GM21717 (cell line): Measurements from ENCODE around the gene DNAJB7.
A peak's percentile ranks its signal among the peaks of the same experiment; 100 is the strongest.
"Not testable (repeated sequence)": the region's sequence is repeated elsewhere in the genome, so short reads cannot be mapped to it uniquely, and the experiment has no call there.

Experiments
- ATAC-seq: cut with Tn5 transposase; IDR thresholded peaks from one replicate; pipeline ENCODE4 v1.9.1; 2021; ENCODE audit warnings: mild to moderate bottlenecking, moderate library complexity; ENCODE audit not compliant: unreplicated experiment

DNAJB7 gene

GRCh38 chr22:40862013-40862412, at the start of gene DNAJB7:
Gene DNAJB7 (minus strand): TSS chr22:40862113. CDS start chr22:40861994, 119 bp downstream.
- ATAC-seq: no peak

GRCh38 chr22:40908895-40909294, 47.0 kb upstream of the DNAJB7 start:
- no peak for ATAC-seq

GRCh38 chr22:40904101-40904500, 42.2 kb upstream of the DNAJB7 start:
- ATAC-seq: no peak

DNA sequence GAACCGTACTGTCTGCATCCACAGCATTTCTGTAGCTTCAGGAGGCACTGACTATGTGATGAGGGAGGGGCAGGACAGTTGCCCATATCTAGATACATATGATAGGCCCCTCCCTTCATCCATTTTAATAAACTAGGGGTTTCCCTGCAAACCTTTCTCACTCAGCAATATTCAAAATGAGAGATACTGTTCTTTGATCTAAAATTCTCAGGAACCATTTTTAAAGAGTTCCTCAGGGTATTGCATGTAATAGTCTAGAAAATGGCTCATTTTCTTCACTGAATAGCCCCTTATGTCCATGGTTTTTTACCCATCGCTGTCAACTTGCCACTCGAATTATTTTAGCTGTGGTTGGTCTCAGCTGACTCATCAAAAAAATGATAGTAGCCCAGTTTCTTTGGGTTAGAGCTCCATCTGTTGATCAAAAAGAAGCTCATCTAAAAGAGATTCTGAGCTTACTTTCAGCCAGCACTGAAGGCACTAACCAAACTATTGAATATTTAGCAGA, 37.0 kb upstream of the DNAJB7 start:
- ATAC-seq: no peak

GRCh38 chr22:40894417-40894816, 32.5 kb upstream of the DNAJB7 start:
- no peak for ATAC-seq

DNA sequence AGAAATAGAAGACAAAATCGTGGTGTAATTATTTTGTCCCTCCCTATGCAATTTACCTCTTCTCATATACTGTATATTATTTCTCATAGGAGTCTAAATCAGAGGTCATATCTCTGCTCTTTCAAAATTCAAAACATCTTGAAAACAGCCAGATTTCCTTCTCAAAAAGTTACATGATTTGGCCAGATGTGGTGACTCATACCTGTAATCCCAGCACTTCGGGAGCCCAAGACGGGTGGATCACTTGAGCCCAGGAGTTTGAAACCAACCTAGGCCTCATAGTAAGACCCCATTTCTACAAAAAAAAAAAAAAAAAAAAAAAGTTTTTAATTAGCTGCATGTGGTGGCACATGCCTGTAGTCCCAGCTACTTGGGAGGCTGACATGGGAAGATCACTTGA, 29.0 kb upstream of the DNAJB7 start:
- no peak for ATAC-seq

DNA sequence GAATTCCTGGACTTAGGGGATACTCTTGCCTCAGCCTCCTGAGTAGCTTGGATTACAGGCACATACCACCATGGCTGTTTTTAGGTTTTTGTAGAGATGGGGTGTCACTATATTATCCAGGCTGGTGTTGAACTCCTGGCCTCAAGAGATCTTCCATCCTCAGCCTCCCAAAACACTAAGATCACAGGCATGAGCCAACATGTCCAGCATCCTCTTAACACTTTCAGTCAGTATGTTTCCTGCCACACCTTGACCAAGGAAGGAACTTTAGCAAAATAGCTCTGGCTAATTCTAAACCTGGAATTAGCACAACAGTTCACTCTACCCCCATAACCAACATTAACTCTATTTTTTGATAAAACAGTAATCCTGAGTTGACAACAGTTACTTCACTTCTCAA, 27.2 kb upstream of the DNAJB7 start:
- no peak for ATAC-seq

DNA sequence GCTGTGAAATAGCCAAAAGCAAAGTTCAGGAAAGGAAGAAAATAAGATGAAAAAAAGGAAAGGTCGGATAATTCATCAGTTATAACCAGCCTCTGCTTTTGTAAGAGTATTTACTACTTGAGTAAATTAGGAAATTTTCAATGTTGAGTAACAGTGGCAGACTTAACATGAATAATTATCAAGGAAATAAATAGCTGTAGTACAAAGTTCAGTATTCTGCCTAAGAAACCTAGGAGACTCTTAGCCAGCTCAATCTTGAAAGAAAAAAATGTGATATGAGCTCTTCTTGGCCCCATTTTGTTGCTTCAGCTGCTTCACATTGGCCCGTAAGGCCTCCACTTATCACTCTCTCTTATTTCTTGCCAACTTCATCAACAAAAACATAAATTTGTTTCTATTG, 17.0 kb upstream of the DNAJB7 start:
- no peak for ATAC-seq

DNA sequence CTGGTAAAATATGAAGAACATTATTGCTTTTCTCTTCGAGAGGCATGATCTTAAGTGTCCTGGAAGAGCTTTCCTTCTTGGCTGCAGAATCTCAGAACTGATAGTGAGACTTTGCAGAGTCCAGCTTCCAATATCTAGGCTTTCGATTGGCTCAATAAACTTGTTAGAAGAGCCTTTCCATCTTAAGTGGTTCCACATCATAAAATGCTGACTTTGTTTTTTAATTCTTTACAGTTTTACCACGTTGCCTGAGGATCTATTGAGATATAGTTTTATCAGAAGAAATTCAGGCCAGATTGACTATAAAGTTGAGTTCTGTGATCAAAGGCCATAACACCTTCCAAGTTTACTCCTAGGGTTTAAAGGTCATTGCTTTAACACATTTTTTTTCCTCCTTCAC, 15.6 kb upstream of the DNAJB7 start:
- no peak for ATAC-seq

- no peak for ATAC-seq
These were observed 15.0 kb upstream of the DNAJB7 start for GRCh38 chr22:40876907-40877306.

- no peak for ATAC-seq
These were observed 13.2 kb upstream of the DNAJB7 start for GRCh38 chr22:40875111-40875510.

GRCh38 chr22:40874016-40874415, 12.1 kb upstream of the DNAJB7 start:
- no peak for ATAC-seq

DNA sequence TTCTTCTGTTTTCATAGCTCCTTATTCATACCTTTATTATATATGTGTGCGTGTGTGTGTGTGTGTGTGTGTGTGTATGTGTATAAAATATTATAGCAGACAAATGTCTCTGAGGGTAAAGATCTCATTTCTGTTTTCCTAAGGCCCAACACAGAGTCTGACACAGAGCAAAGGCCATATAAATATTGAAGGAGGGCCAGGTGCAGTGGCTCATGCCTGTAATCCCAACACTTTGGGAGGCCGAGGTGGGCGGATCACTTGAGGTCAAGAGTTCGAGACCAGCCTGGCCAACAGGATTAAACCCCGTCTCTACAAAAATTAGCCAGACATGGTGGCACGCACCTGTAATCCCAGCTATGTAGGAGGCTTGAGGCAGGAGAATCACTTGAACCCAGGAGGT, 6.5 kb upstream of the DNAJB7 start:
- not testable (repeated sequence) for ATAC-seq

DNA sequence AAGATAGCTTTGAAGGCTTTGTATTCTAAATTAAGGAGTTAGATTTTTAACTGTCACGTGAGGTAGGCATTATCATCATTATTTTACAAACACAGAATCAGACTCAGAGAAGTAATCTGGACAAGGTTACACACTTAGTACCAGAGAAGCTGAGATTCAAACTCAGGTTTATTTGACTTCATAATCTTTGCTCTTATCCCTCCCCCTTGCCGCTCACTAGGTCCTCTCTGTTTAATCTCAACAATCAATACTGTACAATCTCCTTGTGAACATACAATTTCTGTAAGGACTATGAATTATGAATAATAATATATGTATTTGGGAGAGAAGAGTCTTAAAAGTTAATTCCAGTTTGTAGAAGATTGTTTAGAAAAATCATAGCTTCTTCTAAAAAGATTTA, 5.2 kb upstream of the DNAJB7 start:
- no peak for ATAC-seq

DNA sequence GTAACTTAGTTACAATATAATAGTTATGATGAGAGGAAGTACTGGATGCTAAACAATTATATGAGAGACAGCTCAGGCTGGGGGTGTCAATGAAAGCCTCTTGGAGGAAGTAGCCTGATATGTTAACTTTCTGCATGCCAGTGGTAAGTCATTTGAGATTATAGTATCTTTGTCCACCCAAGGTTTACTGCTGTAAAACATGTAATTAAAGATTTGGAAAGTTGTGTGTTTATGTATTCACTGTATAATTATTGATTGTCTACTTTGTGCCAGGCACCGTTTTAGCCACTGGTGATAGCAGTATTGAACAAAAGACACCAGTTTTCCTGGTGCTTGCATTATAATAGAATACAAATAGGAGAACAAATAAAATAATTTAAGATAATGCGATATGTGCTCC, 624 bp upstream of the DNAJB7 start:
- ATAC-seq: no peak

- no peak for ATAC-seq
These were observed 4.5 kb downstream of the DNAJB7 start for GRCh38 chr22:40857309-40857855.

DNA sequence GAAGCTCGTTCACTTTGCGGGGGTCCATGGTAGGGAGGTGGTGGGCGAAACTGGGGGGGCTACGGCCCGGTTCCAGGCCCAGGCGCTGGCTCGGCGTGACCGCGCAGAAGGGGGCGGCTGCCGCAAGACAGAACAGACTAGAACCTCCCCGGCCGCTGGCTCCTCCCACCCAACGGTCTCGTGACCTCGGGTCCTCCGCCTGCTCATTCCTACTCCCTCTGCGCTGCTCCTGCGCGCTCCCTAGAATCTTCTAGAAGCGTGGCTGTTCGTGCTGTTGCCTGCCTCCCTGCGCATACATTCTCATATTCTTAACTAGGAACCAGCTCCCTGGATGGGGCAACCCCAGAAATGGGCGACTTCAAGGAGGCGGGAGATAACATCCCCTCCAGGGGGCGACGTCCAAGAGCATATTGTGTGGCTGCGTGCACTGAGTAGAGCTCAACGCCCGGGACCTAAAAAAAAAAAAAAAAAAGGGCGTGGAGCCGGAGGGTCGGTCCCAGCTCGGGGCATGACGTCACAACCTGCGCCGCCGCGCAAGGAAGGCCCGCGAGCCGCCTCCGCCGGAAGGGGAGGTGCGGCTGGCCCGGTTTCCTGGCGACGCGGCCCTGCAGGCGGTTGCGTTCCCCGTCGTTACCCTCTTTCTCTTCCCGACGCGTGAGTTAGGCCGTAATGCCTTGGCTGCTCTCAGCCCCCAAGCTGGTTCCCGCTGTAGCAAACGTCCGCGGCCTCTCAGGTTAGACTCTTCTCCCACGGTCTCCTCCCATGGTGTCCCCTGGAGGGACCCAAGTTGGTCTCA, 5.2 kb downstream of the DNAJB7 start, which contains the start of the genes ST13 and XPNPEP3:
Gene ST13 (minus strand): TSS at position 127 of the 796 bp plus-strand sequence. CDS start 99 bp downstream, at position 28.
Gene XPNPEP3 (plus strand): TSS at position 636 of the 796 bp plus-strand sequence. CDS start 34 bp downstream, at position 670.
- ATAC-seq: peak; percentile 76

GRCh38 chr22:40855979-40856512, 5.9 kb downstream of the DNAJB7 start:
- peak; percentile 22 for ATAC-seq

GRCh38 chr22:40855071-40855978, 6.6 kb downstream of the DNAJB7 start:
- no peak for ATAC-seq

- no peak for ATAC-seq
These were observed 8.0 kb downstream of the DNAJB7 start for GRCh38 chr22:40853961-40854360.

- no peak for ATAC-seq
These were observed 8.6 kb downstream of the DNAJB7 start for GRCh38 chr22:40853333-40853732.
